ENCODE data around the gene PRKCA. TPM values are rescaled to one million over a fixed set of nuclear protein-coding genes. Genes with fewer than 3 reads are reported as not detected.

The PRKCA gene
- total and polyA plus RNA-seq, 5 experiments from 2014 or later = 1.3 to 97.3 (median 5.8) TPM

- Mint-ChIP-seq H3K36me3 (peaks cover 3 to 32% (median 6%) of the 10 kb centered on the region in 3 donors), H3K9me3 (no peaks in the 10 kb centered on the region), H3K27me3 (no peaks in the 10 kb centered on the region), H3K4me1 (peaks cover 26 to 70% (median 46%) of the 10 kb centered on the region in 4 donors), H3K27ac (no peak overlapping the region), H3K4me3 (no peak overlapping the region)
- no peak for ATAC-seq
- POLR2A ChIA-PET = no interaction called here
- DNase-seq = no peak
Observed at GRCh38 chr17:66551839-66552238, 249.4 kb downstream of the PRKCA start.

- Mint-ChIP-seq H3K4me3 (no peak overlapping the region), H3K27me3 (no peaks in the 10 kb centered on the region), H3K4me1 (peaks cover 22 to 66% (median 41%) of the 10 kb centered on the region in 4 donors), H3K27ac (peak overlapping the region in 1 of 10 donors; percentile 82), H3K36me3 (peaks cover 3 to 32% (median 5%) of the 10 kb centered on the region in 3 donors), H3K9me3 (no peaks in the 10 kb centered on the region)
- no peak for DNase-seq
- no peak for ATAC-seq
- POLR2A ChIA-PET = no interaction called here
Observed at GRCh38 chr17:66552371-66552770, 250.0 kb downstream of the PRKCA start.

- ATAC-seq = no peak
- POLR2A ChIA-PET = no interaction called here
- no peaks in the 10 kb centered on the region for H3K9me3 Mint-ChIP-seq
Observed at GRCh38 chr17:66555605-66556004, 253.2 kb downstream of the PRKCA start.

GRCh38 chr17:66557200-66557599 is 254.8 kb downstream of the PRKCA start:
- Mint-ChIP-seq H3K36me3 (peaks cover 3 to 41% (median 11%) of the 10 kb centered on the region in 3 donors), H3K4me1 (peaks cover 10 to 59% (median 31%) of the 10 kb centered on the region in 4 donors), H3K27ac (peak overlapping the region in 3 of 10 donors; percentile 12 to 73 (median 15))

More at GRCh38 chr17:66555605-66556004, 253.2 kb downstream of the PRKCA start:
- Mint-ChIP-seq H3K36me3 (peaks cover 3 to 39% (median 12%) of the 10 kb centered on the region in 3 donors), H3K27ac (peak overlapping the region in 2 of 10 donors; percentile 11 to 87), H3K27me3 (no peaks in the 10 kb centered on the region), H3K4me1 (peaks cover 13 to 52% (median 28%) of the 10 kb centered on the region in 4 donors), H3K4me3 (no peak overlapping the region)
- DNase-seq = no peak

GRCh38 chr17:66557886-66558285 is 255.5 kb downstream of the PRKCA start:
- Mint-ChIP-seq H3K4me3 (peak overlapping the region in 1 of 10 donors; percentile 36), H3K36me3 (peaks cover 3 to 38% (median 9%) of the 10 kb centered on the region in 3 donors), H3K27ac (peak overlapping the region in 4 of 10 donors; percentile 15 to 80 (median 42)), H3K9me3 (no peaks in the 10 kb centered on the region), H3K4me1 (peaks cover 7 to 56% (median 29%) of the 10 kb centered on the region in 4 donors), H3K27me3 (no peaks in the 10 kb centered on the region)
- no peak for DNase-seq
- POLR2A ChIA-PET = no interaction called here
- ATAC-seq = no peak

More at GRCh38 chr17:66557200-66557599, 254.8 kb downstream of the PRKCA start:
- DNase-seq (no peak), ATAC-seq (no peak)
- POLR2A ChIA-PET = no interaction called here
- Mint-ChIP-seq H3K4me3 (no peak overlapping the region), H3K27me3 (no peaks in the 10 kb centered on the region), H3K9me3 (no peaks in the 10 kb centered on the region)

GRCh38 chr17:66560691-66561090 is 258.3 kb downstream of the PRKCA start:
- H3K4me3 Mint-ChIP-seq = no peak overlapping the region
- DNase-seq (no peak), ATAC-seq (no peak)
- no peaks in the 10 kb centered on the region for H3K27me3 Mint-ChIP-seq
- peaks cover 0 to 17% (median 6%) of the 10 kb centered on the region in 3 donors for H3K36me3 Mint-ChIP-seq
- peaks cover 18 to 60% (median 34%) of the 10 kb centered on the region in 4 donors for H3K4me1 Mint-ChIP-seq
- peak overlapping the region in 4 of 10 donors; percentile 6 to 76 (median 44) for H3K27ac Mint-ChIP-seq
- POLR2A ChIA-PET = no interaction called here
- H3K9me3 Mint-ChIP-seq = no peaks in the 10 kb centered on the region

- Mint-ChIP-seq H3K36me3 (peaks cover 0 to 10% (median 6%) of the 10 kb centered on the region in 3 donors), H3K27me3 (no peaks in the 10 kb centered on the region), H3K9me3 (no peaks in the 10 kb centered on the region), H3K27ac (peak overlapping the region in 5 of 10 donors; percentile 3 to 49 (median 30)), H3K4me1 (peaks cover 28 to 65% (median 45%) of the 10 kb centered on the region in 4 donors), H3K4me3 (no peak overlapping the region)
- ATAC-seq (no peak), DNase-seq (no peak)
- POLR2A ChIA-PET = interaction anchor here (0.7 kb wide), 1 partner anchor 166 kb away, joined by 4 read pairs; no protein-coding TSS in a partner anchor
Observed at GRCh38 chr17:66562119-66562518, 259.7 kb downstream of the PRKCA start.

- no peak for ATAC-seq
- Mint-ChIP-seq H3K36me3 (peaks cover 0 to 14% (median 3%) of the 10 kb centered on the region in 3 donors), H3K4me1 (peaks cover 27 to 68% (median 44%) of the 10 kb centered on the region in 4 donors)
Observed at GRCh38 chr17:66564992-66565465, 262.6 kb downstream of the PRKCA start.

GRCh38 chr17:66567234-66568170 is 265.1 kb downstream of the PRKCA start:
- POLR2A ChIA-PET = interaction anchor here (0.7 to 1.0 kb wide), 3 partner anchors 8 to 366 kb away, joined by 3 read pairs; no protein-coding TSS in a partner anchor
- H3K27me3 Mint-ChIP-seq = no peaks in the 10 kb centered on the region
- H3K27ac Mint-ChIP-seq = peak overlapping the region in 6 of 10 donors; percentile 1 to 70 (median 48)
- no peak overlapping the region for H3K4me3 Mint-ChIP-seq
- DNase-seq = peak; percentile 54 to 78 (median 66)
- peaks cover 22 to 56% (median 36%) of the 10 kb centered on the region in 4 donors for H3K4me1 Mint-ChIP-seq
- peak; percentile 76 to 86 for ATAC-seq
- H3K36me3 Mint-ChIP-seq = peaks cover 0 to 11% (median 0%) of the 10 kb centered on the region in 3 donors
- H3K9me3 Mint-ChIP-seq = no peaks in the 10 kb centered on the region

More at GRCh38 chr17:66564992-66565465, 262.6 kb downstream of the PRKCA start:
- Mint-ChIP-seq H3K27ac (peak overlapping the region in 9 of 10 donors; percentile 38 to 86 (median 72)), H3K4me3 (no peak overlapping the region), H3K27me3 (no peaks in the 10 kb centered on the region), H3K9me3 (no peaks in the 10 kb centered on the region)
- DNase-seq = no peak
- POLR2A ChIA-PET = no interaction called here

GRCh38 chr17:66569572-66569971 is 267.2 kb downstream of the PRKCA start:
- no peak overlapping the region for H3K4me3 Mint-ChIP-seq
- no peaks in the 10 kb centered on the region for H3K27me3 Mint-ChIP-seq
- H3K9me3 Mint-ChIP-seq = no peaks in the 10 kb centered on the region
- no peak overlapping the region for H3K27ac Mint-ChIP-seq
- H3K4me1 Mint-ChIP-seq = peaks cover 14 to 46% (median 27%) of the 10 kb centered on the region in 4 donors
- peaks cover 0 to 11% (median 0%) of the 10 kb centered on the region in 3 donors for H3K36me3 Mint-ChIP-seq
- DNase-seq (no peak), ATAC-seq (no peak)
- POLR2A ChIA-PET = no interaction called here

GRCh38 chr17:66570447-66571195 is 268.2 kb downstream of the PRKCA start:
- ATAC-seq = no peak
- peaks cover 10 to 37% (median 20%) of the 10 kb centered on the region in 4 donors for H3K4me1 Mint-ChIP-seq
- H3K27me3 Mint-ChIP-seq = no peaks in the 10 kb centered on the region
- no peak overlapping the region for H3K27ac Mint-ChIP-seq
- H3K9me3 Mint-ChIP-seq = no peaks in the 10 kb centered on the region
- no peak for DNase-seq
- H3K4me3 Mint-ChIP-seq = no peak overlapping the region
- POLR2A ChIA-PET = no interaction called here
- H3K36me3 Mint-ChIP-seq = peaks cover 0 to 11% (median 0%) of the 10 kb centered on the region in 3 donors

GRCh38 chr17:66571745-66572144 is 269.3 kb downstream of the PRKCA start:
- ATAC-seq (no peak), DNase-seq (no peak)
- H3K4me3 Mint-ChIP-seq = no peak overlapping the region
- H3K36me3 Mint-ChIP-seq = peaks cover 0 to 15% (median 0%) of the 10 kb centered on the region in 3 donors
- no peak overlapping the region for H3K27ac Mint-ChIP-seq
- no peaks in the 10 kb centered on the region for H3K9me3 Mint-ChIP-seq
- no peaks in the 10 kb centered on the region for H3K27me3 Mint-ChIP-seq
- H3K4me1 Mint-ChIP-seq = peaks cover 4 to 33% (median 14%) of the 10 kb centered on the region in 4 donors
- POLR2A ChIA-PET = no interaction called here
